Umbilical cord (tissue), 1 donor: Measurements from ENCODE around the gene CARM1. TPM values are rescaled to one million over a fixed set of nuclear protein-coding genes. Genes with fewer than 3 reads are reported as not detected.

Experiments used
- total RNA-seq: library from RNA; depleted of rRNA; stranded (reverse); fragments of >200 nt; gene quantifications from one replicate; pipeline ENCODE4 v1.2.3, GENCODE V29; 2014; ENCODE audit warnings: low replicate concordance; ENCODE audit not compliant: insufficient read depth

Gene CARM1
- total RNA-seq, 1 donor from 2014 or later, result 17.8 TPM

Other genes with a start within 250 kb of the CARM1 start
- 34.7 TPM for gene SLC44A2, start 246.0 kb upstream of the CARM1 start, total RNA-seq
- gene ILF3, start 217.2 kb upstream of the CARM1 start, total RNA-seq, result 105 TPM
- 15.2 TPM for gene QTRT1, start 170.1 kb upstream of the CARM1 start, total RNA-seq
- gene DNM2, start 153.5 kb upstream of the CARM1 start, total RNA-seq, result 62.8 TPM
- 22.4 TPM for gene TMED1, start 35.3 kb upstream of the CARM1 start, total RNA-seq
- gene C19orf38, start 23.1 kb upstream of the CARM1 start, total RNA-seq, result 3.9 TPM
- gene YIPF2, start 57.1 kb downstream of the CARM1 start, total RNA-seq, result 70.3 TPM
- 32.5 TPM for gene TIMM29, start 57.3 kb downstream of the CARM1 start, total RNA-seq
- gene SMARCA4, start 89.5 kb downstream of the CARM1 start, total RNA-seq, result 38.3 TPM
- gene LDLR, start 217.9 kb downstream of the CARM1 start, total RNA-seq, result 120 TPM